Right lobe of liver (tissue), 4 donors: Measurements from ENCODE around the gene TMPRSS7.

Source experiments
- POLR2A ChIP-seq: fragments of 450-650 bp; IDR thresholded peaks from one replicate; pipeline ENCODE4 v1.6.1; 2017; ENCODE audit warnings: antibody characterized with exemption, mild to moderate bottlenecking
- TF ChIP-seq, protein P1 (sequence below), 4 donors: fragments of 200-600 bp in 3 of 4; fragments of 450-650 bp in 1 of 4; IDR thresholded peaks; one replicate each; pipeline versions ENCODE4 v1.5.1 to v1.8.0; 2016 to 2022; ENCODE audit warnings: antibody characterized with exemption in 4 of 4, mild to moderate bottlenecking in 2 of 4
- donor health status: DM: no; HTN: no; CAD: no.
- donor health status: DM: no; HTN: no; CAD: no.
- donor health status: DM: no; HTN: yes; CAD: no.

DNA sequence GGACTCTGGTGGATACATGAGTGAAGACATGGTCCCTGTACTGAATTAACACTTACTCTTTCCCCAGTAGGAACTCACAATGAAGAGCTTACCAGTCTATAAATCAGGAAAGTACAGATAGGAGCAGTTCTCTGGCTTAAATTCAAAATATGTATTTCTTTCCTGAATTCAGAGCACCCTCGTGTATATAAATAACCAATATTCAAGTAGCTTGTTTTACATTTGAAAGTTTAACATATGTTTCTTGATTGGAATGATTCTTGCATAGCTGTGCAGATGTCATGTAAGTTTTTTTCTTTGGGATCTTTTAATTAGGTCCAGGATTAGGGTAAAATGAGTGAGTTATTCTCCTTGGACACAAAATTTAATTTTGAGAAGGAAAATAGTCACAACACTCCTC is 14.8 kb upstream of the TMPRSS7 start:
- TF ChIP-seq, protein P1, sequence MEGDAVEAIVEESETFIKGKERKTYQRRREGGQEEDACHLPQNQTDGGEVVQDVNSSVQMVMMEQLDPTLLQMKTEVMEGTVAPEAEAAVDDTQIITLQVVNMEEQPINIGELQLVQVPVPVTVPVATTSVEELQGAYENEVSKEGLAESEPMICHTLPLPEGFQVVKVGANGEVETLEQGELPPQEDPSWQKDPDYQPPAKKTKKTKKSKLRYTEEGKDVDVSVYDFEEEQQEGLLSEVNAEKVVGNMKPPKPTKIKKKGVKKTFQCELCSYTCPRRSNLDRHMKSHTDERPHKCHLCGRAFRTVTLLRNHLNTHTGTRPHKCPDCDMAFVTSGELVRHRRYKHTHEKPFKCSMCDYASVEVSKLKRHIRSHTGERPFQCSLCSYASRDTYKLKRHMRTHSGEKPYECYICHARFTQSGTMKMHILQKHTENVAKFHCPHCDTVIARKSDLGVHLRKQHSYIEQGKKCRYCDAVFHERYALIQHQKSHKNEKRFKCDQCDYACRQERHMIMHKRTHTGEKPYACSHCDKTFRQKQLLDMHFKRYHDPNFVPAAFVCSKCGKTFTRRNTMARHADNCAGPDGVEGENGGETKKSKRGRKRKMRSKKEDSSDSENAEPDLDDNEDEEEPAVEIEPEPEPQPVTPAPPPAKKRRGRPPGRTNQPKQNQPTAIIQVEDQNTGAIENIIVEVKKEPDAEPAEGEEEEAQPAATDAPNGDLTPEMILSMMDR (IDR thresholded peaks at IDR 0.05), result no peak
- TF ChIP-seq POLR2A, result no peak
